ENCODE measurements around the gene SPSB2.

SPSB2 gene

GRCh38 chr12:6827437-6827911 lies 45.6 kb downstream of the SPSB2 start:
- peaks cover 95% of the 10 kb centered on the region for H3K27me3 ChIP-seq (replicated peaks; ENCODE audit: insufficient read depth, low read length)
- H3K4me3 ChIP-seq (ENCODE audit: low read length), result no peak overlapping the region

GRCh38 chr12:6826734-6827436 lies 46.2 kb downstream of the SPSB2 start:
- Histone ChIP-seq H3K36me3 (replicated peaks; ENCODE audit: insufficient read depth, low read length) (no peaks in the 10 kb centered on the region), H3F3A (ENCODE audit: insufficient read depth, low read length) (no peaks in the 10 kb centered on the region), H3K4me1 (ENCODE audit: low read length) (peaks cover 4% of the 10 kb centered on the region; the same call in 1 of the 2 replicates), H3K9me3 (replicated peaks; ENCODE audit: insufficient read depth, low read length) (no peaks in the 10 kb centered on the region), H3K4me3 (ENCODE audit: low read length) (no peak overlapping the region), H3K27ac (ENCODE audit: low read length) (no peak overlapping the region), H2AFZ (ENCODE audit: low read length) (no peak overlapping the region), H3K9me2 (replicated peaks; ENCODE audit: insufficient read depth, low read length) (no peaks in the 10 kb centered on the region), H3K9ac (ENCODE audit: low read length) (no peak overlapping the region), H4K20me1 (ENCODE audit: insufficient read depth, low read length) (no peaks in the 10 kb centered on the region), H3K27me3 (replicated peaks; ENCODE audit: insufficient read depth, low read length) (peaks cover 96% of the 10 kb centered on the region), H3K79me2 (ENCODE audit: low read length) (no peaks in the 10 kb centered on the region), H3K4me2 (ENCODE audit: low read depth, low read length) (no peak overlapping the region)
- no peak for TF ChIP-seq CTCF (IDR thresholded peaks at IDR 0.05; ENCODE audit: low read length)
- no peak for TF ChIP-seq EZH2phosphoT487 (IDR thresholded peaks at IDR 0.05; ENCODE audit: low read length)
- no peak for TF ChIP-seq EZH2 (optimal IDR thresholded peaks at IDR 0.05; ENCODE audit: low read depth, low read length)
- DNase-seq, result no peak

More at GRCh38 chr12:6827437-6827911, 45.6 kb downstream of the SPSB2 start:
- Histone ChIP-seq H4K20me1 (ENCODE audit: insufficient read depth, low read length) (no peaks in the 10 kb centered on the region), H3F3A (ENCODE audit: insufficient read depth, low read length) (no peaks in the 10 kb centered on the region), H3K36me3 (replicated peaks; ENCODE audit: insufficient read depth, low read length) (no peaks in the 10 kb centered on the region), H3K9me2 (replicated peaks; ENCODE audit: insufficient read depth, low read length) (no peaks in the 10 kb centered on the region), H3K4me1 (ENCODE audit: low read length) (peaks cover 4% of the 10 kb centered on the region; the same call in 1 of the 2 replicates), H3K4me2 (ENCODE audit: low read depth, low read length) (no peak overlapping the region), H2AFZ (ENCODE audit: low read length) (no peak overlapping the region), H3K9me3 (replicated peaks; ENCODE audit: insufficient read depth, low read length) (no peaks in the 10 kb centered on the region), H3K27ac (ENCODE audit: low read length) (no peak overlapping the region), H3K9ac (ENCODE audit: low read length) (no peak overlapping the region), H3K79me2 (ENCODE audit: low read length) (no peaks in the 10 kb centered on the region)
- no peak for TF ChIP-seq EZH2phosphoT487 (IDR thresholded peaks at IDR 0.05; ENCODE audit: low read length)
- no peak for TF ChIP-seq EZH2 (optimal IDR thresholded peaks at IDR 0.05; ENCODE audit: low read depth, low read length)
- no peak for TF ChIP-seq CTCF (IDR thresholded peaks at IDR 0.05; ENCODE audit: low read length)
- no peak for DNase-seq

- H3K36me3 ChIP-seq (replicated peaks; ENCODE audit: insufficient read depth, low read length), result no peaks in the 10 kb centered on the region
- H4K20me1 ChIP-seq (ENCODE audit: insufficient read depth, low read length), result no peaks in the 10 kb centered on the region
- no peak overlapping the region for H2AFZ ChIP-seq (ENCODE audit: low read length)
- H3K9me2 ChIP-seq (replicated peaks; ENCODE audit: insufficient read depth, low read length), result no peaks in the 10 kb centered on the region
- no peak overlapping the region for H3K27ac ChIP-seq (ENCODE audit: low read length)
- H3K4me1 ChIP-seq (ENCODE audit: low read length), result peaks cover 4% of the 10 kb centered on the region; the same call in 1 of the 2 replicates
- H3F3A ChIP-seq (ENCODE audit: insufficient read depth, low read length), result no peaks in the 10 kb centered on the region
- TF ChIP-seq EZH2 (optimal IDR thresholded peaks at IDR 0.05; ENCODE audit: low read depth, low read length), result no peak
- no peak for TF ChIP-seq EZH2phosphoT487 (IDR thresholded peaks at IDR 0.05; ENCODE audit: low read length)
- TF ChIP-seq CTCF (IDR thresholded peaks at IDR 0.05; ENCODE audit: low read length), result no peak
- H3K9me3 ChIP-seq (replicated peaks; ENCODE audit: insufficient read depth, low read length), result no peaks in the 10 kb centered on the region
- no peak overlapping the region for H3K4me2 ChIP-seq (ENCODE audit: low read depth, low read length)
- no peak for DNase-seq
- peaks cover 93% of the 10 kb centered on the region for H3K27me3 ChIP-seq (replicated peaks; ENCODE audit: insufficient read depth, low read length)
- no peak overlapping the region for H3K9ac ChIP-seq (ENCODE audit: low read length)
- no peaks in the 10 kb centered on the region for H3K79me2 ChIP-seq (ENCODE audit: low read length)
- H3K4me3 ChIP-seq (ENCODE audit: low read length), result no peak overlapping the region
Measured at GRCh38 chr12:6826125-6826733, 46.9 kb downstream of the SPSB2 start.
